Common myeloid progenitor, CD34-positive (primary cell): ENCODE measurements around the gene BEGAIN.
A peak's percentile ranks its signal among the peaks of the same experiment; 100 is the strongest.

Experiments used
- CTCF ChIA-PET: fragments of 350-600 bp; sonication (Branson Sonifier 250); formaldehyde crosslinking; loops from one replicate; lab custom pipeline; 2021; ENCODE audit warnings: antibody characterized with exemption; lab: Charles Lee
- POLR2A ChIA-PET: fragments of 350-600 bp; sonication (Branson Sonifier 250); formaldehyde crosslinking; loops from one replicate; lab custom pipeline; 2021; ENCODE audit warnings: antibody characterized with exemption; lab: Charles Lee
- DNase-seq, 3 donors: peaks; one replicate each; pipeline versions ENCODE4 v3.0.0 to v3.0.0-alpha.2; 2013
- H3K27ac ChIP-seq, 2 experiments: 1 replicate in 1 of 2; 2 replicates in 1 of 2; pipeline ENCODE4 v1.7.0; 2013; ENCODE audit warnings: inconsistent platforms in 2 of 2, low read length in 2 of 2, mild to moderate bottlenecking in 2 of 2, low read depth in 1 of 2, moderate library complexity in 1 of 2; ENCODE audit not compliant: severe bottlenecking in 2 of 2, insufficient read depth in 1 of 2, poor library complexity in 1 of 2
- H3K27me3 ChIP-seq, 5 experiments: replicated peaks in 2 of 5; 1 replicate in 3 of 5; 2 replicates in 2 of 5; pipeline versions ENCODE4 v1.6.1 to v1.7.0; 2013; ENCODE audit warnings: low read length in 4 of 5, mild to moderate bottlenecking in 2 of 5, moderate library complexity in 2 of 5, inconsistent platforms in 1 of 5; ENCODE audit not compliant: insufficient read depth in 5 of 5, control insufficient read depth in 4 of 5
- H3K36me3 ChIP-seq, 4 experiments: 1 replicate in 2 of 4; 2 replicates in 2 of 4; pipeline versions ENCODE4 v1.6.1 to v1.7.0; 2013; ENCODE audit warnings: low read length in 3 of 4, control low read depth in 1 of 4, mild to moderate bottlenecking in 1 of 4; ENCODE audit not compliant: control insufficient read depth in 4 of 4, insufficient read depth in 4 of 4
- H3K4me1 ChIP-seq, 4 experiments: 1 replicate in 3 of 4; 2 replicates in 1 of 4; pipeline versions ENCODE4 v1.6.1 to v1.7.1; 2013; ENCODE audit warnings: low read length in 3 of 4, mild to moderate bottlenecking in 3 of 4, control low read depth in 1 of 4, inconsistent platforms in 1 of 4, moderate library complexity in 1 of 4; ENCODE audit not compliant: control insufficient read depth in 4 of 4, insufficient read depth in 4 of 4; ENCODE audit errors: control extremely low read depth in 1 of 4
- H3K4me3 ChIP-seq, 7 experiments: 1 replicate in 4 of 7; 2 replicates in 3 of 7; pipeline versions ENCODE4 v1.5.1 to v1.7.0; 2013; ENCODE audit warnings: mild to moderate bottlenecking in 7 of 7, low read length in 6 of 7, moderate library complexity in 6 of 7, inconsistent platforms in 2 of 7, low read depth in 2 of 7, control low read depth in 1 of 7; ENCODE audit not compliant: insufficient read depth in 4 of 7, control insufficient read depth in 1 of 7; ENCODE audit errors: extremely low read depth in 1 of 7
- H3K9me3 ChIP-seq, 5 experiments: 1 replicate in 4 of 5; 2 replicates in 1 of 5; pipeline versions ENCODE4 v1.6.1 to v1.7.1; 2013; ENCODE audit warnings: low read length in 4 of 5, mild to moderate bottlenecking in 2 of 5, inconsistent platforms in 1 of 5, low read depth in 1 of 5, moderate library complexity in 1 of 5; ENCODE audit not compliant: control insufficient read depth in 4 of 5, insufficient read depth in 2 of 5; ENCODE audit errors: control extremely low read depth in 1 of 5
- WGBS: methylation state at CpG from one replicate; pipeline ENCODE4 v1.1.5; 2013; ENCODE audit not compliant: insufficient coverage; 5-methylcytosine and 5-hydroxymethylcytosine counted together

Gene BEGAIN

DNA sequence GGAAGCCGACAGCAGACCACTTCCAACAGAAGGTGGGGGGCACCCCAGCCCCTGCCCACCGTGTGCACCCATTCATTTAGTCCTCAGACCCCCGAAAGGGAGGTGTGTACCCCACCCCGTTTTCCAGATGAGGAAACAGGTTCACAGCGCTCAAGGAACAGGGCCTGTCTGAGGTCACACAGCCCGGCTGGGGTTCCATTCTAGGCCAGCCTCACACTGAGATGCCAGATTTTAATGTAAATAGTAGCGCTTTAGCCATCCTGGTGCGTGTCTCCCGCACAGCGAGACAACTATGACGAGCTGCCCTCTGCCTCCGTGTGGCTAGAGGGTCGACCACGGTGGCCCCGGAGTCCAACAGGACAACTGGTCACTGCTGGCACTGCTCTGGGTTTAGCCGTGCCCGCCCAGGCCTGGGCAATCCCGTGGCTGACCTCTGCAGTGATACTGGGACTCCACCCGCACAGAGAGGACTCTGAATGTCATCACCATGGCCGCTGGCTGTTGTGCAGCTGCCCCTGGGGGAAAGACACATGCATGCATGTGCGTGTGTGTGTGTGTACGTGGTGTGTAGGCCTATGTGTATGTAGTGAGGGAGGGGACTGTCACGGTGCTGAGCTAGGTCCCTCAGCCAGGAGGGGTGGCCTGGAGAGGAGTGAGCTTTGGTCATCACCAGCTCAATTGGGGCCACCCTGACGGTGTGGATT lies 31.6 kb downstream of the BEGAIN start:
- H3K27me3 ChIP-seq = no peaks in the 10 kb centered on the region
- no peak overlapping the region for H3K27ac ChIP-seq
- 95% methylated on average over 20 of the region's 24 CpGs for WGBS
- no peak overlapping the region for H3K4me3 ChIP-seq
- ChIA-PET POLR2A (no interaction called here), CTCF (no interaction called here)
- no peak for DNase-seq
- H3K4me1 ChIP-seq = peaks cover 0 to 1% (median 0%) of the 10 kb centered on the region in 4 experiments
- H3K9me3 ChIP-seq = no peaks in the 10 kb centered on the region
- no peaks in the 10 kb centered on the region for H3K36me3 ChIP-seq

DNA sequence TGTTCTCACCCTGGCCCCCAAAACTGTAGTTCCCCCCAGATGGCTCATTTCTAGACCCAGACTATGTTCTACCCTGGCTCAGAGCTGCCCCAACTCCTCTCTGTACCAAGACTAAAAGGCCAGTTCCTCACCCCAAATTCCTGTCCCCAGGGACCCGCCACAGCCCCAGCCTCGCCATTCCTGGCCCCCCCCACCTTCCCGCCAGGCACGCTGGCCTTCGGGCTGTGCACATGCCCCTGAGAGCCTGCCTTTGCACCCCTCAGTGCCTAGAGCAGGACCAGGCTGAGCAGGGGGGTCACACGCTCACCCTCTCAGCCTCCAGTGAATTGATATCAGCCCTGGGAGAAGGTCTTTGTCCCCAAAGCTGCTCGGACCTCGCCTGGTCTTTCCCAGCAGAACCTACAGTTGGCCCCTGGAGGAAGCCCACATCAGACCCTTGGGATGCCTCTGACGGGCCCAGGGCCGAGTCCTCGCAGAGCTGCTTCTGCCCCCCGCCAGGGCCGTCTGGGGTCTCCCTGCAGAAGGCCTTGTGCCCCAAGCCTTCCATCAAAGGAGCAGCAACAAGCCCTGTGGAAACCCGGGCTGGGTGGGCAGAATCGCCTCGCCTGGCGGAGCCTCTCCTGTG lies 32.4 kb downstream of the BEGAIN start:
- no peak overlapping the region for H3K4me3 ChIP-seq
- 93% methylated on average over 17 of the region's 17 CpGs for WGBS

DNA sequence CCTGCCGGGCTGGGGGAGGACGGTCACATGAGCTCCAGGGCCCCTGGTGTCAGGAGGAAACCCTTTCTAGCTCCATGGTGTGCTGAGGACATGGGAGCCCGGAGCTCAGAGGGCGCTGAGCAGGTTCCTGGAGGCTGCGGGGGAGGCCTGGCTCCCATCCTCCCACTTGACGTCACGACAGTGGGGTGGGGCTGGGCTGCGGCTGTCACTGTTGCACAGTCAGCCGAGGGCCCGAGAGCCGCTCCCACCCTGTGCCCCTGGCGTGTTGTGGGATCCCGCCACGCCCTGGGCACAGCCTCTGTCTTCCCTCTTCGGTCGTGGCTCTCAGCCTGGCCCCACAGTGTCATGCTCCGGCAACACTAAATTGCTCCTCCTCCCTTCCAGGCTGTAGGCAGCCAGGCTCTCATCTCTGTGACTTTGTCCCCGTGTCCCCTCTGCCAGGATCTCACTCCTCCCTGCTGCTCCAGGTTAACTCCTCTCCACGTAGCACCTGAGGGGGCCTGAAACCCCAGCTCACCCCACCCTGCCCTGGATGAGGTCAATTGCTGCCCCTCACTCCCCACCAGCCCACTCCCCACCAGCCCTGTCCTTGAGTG lies 33.0 kb downstream of the BEGAIN start:
- no peaks in the 10 kb centered on the region for H3K36me3 ChIP-seq
- DNase-seq = peak in 1 of 3 donors; percentile 35
- ChIA-PET CTCF (no interaction called here), POLR2A (no interaction called here)
- no peak overlapping the region for H3K4me3 ChIP-seq
- H3K27me3 ChIP-seq = no peaks in the 10 kb centered on the region
- H3K27ac ChIP-seq = no peak overlapping the region
- H3K4me1 ChIP-seq = peaks cover 0 to 6% (median under 1%) of the 10 kb centered on the region in 4 experiments
- H3K9me3 ChIP-seq = no peaks in the 10 kb centered on the region
- 71% methylated on average over 19 of the region's 19 CpGs for WGBS

More for the DNA sequence above, 32.4 kb downstream of the BEGAIN start:
- ChIA-PET POLR2A (no interaction called here), CTCF (no interaction called here)
- Histone ChIP-seq H3K27me3 (no peaks in the 10 kb centered on the region), H3K36me3 (no peaks in the 10 kb centered on the region), H3K9me3 (no peaks in the 10 kb centered on the region), H3K4me1 (peaks cover 0 to 2% (median 0%) of the 10 kb centered on the region in 4 experiments), H3K27ac (no peak overlapping the region)
- DNase-seq = no peak

DNA sequence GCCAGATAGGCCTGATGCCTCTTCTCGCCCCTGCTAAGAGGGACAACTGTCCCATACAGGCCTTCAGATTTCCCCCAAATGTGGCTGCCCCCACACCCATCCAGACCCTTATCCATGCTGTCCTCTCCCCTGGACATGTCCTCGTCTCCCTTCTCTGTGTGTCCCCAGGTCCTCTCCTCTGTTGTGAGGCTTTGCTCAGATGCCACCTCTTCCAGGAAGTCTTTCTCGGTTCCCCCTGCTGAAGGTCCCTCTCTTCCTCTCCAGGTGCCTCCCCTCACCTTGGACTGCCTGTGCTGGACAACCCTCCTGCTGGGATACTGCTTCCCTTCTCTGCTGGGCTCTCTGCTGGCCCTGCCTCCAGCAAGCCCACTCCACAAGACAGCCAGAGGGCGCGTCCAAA lies 33.7 kb downstream of the BEGAIN start:
- Histone ChIP-seq H3K27ac (no peak overlapping the region), H3K36me3 (no peaks in the 10 kb centered on the region), H3K4me1 (peaks cover 0 to 9% (median 4%) of the 10 kb centered on the region in 4 experiments), H3K27me3 (no peaks in the 10 kb centered on the region), H3K9me3 (no peaks in the 10 kb centered on the region), H3K4me3 (no peak overlapping the region)
- 95% methylated on average over 5 of the region's 5 CpGs for WGBS
- ChIA-PET CTCF (no interaction called here), POLR2A (no interaction called here)
- DNase-seq = no peak

DNA sequence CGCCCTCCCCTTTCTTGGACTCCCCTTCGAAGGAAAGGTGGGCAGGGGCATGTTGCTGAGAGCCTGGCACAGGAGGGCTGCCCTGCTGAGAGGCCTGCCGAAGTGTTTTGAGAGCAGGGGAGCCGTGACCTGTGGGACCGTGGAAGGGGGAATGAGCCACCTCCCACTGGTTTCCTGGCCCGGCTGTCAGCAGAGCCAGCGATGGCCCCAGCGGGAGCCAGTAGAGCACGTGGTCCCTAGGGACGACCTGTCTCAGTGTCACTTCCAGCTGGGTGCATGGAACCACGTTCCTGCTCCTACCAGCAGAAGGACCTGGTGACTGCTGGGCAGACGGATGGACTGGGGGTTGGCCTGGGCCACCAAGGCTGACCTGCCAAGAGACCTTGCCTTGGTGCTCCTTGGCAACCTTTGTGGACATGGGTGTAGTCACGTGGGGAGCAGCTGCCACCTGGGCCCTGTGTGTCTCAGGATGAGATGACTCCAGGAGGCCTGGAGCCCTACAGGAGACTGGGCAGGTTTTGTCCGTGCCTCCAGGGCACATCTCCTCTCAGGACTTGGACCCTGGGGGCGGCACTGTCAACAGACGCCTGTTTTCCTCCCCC lies 34.6 kb downstream of the BEGAIN start:
- Histone ChIP-seq H3K27ac (no peak overlapping the region), H3K4me3 (no peak overlapping the region), H3K4me1 (peaks cover 0 to 18% (median 13%) of the 10 kb centered on the region in 4 experiments), H3K36me3 (no peaks in the 10 kb centered on the region), H3K9me3 (no peaks in the 10 kb centered on the region), H3K27me3 (no peaks in the 10 kb centered on the region)
- 94% methylated on average over 13 of the region's 16 CpGs for WGBS
- ChIA-PET CTCF (no interaction called here), POLR2A (no interaction called here)
- no peak for DNase-seq

DNA sequence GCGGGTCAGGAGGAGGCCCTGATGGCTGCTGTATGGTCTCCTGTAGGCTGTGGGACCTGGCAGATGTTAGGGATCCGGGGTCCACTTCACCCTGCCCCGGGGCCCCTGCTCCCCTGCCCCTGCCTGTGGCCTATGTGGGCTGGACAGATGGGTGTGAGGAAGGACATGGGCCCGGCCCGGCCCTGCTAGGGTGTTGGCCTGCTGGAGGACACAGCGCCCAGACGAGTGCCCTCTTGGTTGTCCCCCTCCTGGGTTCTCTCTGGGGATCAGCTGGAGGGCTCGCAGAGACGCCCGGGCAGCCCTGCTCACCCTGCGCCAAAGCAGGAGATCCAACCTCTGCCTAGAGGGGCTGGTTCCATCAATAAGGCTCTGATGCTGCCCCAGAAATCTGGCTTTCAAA lies 36.2 kb downstream of the BEGAIN start:
- 97% methylated on average over 9 of the region's 11 CpGs for WGBS
- Histone ChIP-seq H3K36me3 (no peaks in the 10 kb centered on the region), H3K4me1 (peaks cover 1 to 30% (median 25%) of the 10 kb centered on the region in 4 experiments), H3K27me3 (no peaks in the 10 kb centered on the region), H3K4me3 (no peak overlapping the region), H3K27ac (no peak overlapping the region), H3K9me3 (no peaks in the 10 kb centered on the region)
- ChIA-PET POLR2A (no interaction called here), CTCF (no interaction called here)
- no peak for DNase-seq
